Renal cortical epithelial cell (primary cell): ENCODE data around the gene ATOSB. TPM values are rescaled to one million over a fixed set of nuclear protein-coding genes. Genes with fewer than 3 reads are reported as not detected.

ENCODE experiments used
- DNase-seq: peaks from one replicate; pipeline ENCODE4 v3.0.0-alpha.2; 2011; ENCODE audit warnings: low read depth
- total RNA-seq: library from RNA; depleted of rRNA; stranded (reverse); fragments of >200 nt; gene quantifications from 2 replicates; pipeline ENCODE4 v1.2.3, GENCODE V29; 2014

ATOSB gene
- total RNA-seq, 1 donor from 2014 or later, result 36.9 TPM

DNA sequence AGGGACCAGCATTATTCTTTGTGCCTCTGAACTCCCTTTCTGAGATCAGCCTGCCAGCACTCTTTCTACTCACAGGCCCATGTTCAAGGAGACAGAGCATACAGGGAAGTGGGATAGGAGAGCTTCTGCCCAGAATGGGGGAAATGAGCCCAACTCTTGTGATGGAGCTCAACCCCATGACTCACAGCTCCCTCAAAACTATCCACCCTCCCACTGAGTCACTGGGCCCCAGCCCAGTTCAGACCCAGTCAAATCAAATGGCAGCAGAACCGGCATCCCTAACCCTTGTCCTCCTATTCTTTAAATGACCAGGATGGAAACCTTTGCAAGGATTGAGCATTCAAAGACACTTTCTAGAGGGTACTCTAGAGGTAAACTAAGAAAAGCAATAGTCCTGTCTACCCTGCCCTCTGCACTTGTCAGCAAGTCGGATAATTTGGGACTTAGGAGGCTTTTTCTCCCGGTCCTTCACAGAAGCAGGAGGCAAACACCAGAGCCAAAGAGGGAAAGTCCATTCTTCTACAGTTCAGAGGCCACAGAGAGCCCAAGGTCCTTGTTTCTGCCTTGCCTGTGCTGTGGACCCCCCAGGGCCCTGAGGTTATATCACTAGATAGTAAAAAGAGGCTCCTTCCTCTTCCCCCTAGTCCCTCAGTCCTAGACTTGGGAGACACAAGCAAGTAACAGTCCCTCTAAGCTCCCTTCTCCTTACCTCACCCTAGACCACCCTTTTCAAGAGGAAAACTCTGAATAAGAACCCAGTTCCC lies 3.2 kb downstream of the ATOSB start:
- DNase-seq, result peak; percentile 47

DNA sequence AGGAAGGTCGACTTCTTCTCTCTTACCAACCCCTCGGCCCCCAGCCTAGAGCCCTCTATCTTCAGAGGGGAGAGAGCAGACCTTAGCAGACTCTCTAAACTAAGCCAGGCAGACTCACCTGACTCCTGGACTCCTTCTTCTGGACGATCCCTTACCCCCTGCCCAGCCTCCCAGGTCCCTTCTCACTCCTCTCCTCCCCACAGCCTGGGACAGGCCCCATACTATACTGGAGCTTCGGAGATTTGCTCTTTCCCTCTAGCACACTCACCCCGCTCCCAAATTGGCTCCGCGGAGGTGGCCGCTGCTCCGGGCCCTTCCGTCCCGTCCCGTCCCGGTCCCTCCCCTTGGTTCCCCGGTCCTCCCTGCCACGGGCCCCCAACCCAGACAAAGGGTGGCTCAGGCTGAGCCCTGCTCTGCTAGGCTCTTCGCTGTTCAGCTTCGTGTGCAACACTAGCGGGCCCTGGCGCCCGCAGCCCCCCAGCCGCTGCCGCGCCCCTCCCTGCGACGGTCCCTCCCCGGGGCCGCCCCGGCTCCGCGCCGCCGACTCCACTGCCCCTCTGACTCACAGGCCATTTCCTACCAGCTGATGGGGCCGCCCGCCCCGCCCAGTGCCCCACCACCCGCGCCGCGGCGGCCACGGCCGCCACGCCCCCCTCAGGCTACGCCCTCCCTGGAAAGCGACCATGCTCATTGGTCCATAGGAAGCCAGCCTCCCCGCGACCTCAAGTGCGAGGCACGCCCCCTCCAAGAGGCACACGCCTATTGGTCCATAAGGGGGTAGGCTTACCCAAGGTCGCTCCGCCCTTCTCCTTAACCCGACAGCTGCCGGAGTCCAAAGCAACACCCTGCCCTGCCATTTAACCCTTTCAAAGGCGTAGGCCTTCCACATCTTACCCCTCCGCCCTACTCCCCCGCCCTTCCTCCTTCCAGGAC lies 4.4 kb downstream of the ATOSB start:
- DNase-seq, result peak; percentile 96

DNA sequence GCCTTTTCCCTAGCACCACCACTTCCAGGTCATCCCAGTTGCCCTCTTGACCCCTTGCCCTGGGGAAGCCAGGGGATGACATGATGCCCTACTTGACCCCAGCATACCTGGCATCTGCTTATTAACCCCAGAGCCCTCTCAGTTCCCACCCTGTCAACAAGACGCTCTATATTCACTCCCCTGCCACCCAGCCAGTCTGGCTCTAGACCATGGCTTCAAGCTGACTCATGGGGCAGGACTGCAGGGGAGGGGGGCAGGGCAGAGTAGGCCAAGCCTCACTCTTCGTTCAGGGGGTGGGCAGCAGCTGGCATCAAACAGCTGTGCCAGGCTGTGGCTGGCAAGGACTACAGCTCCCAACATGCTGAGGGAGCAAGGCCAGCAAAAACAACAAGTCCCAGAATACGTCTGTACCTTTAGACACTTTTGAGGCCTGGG lies 5.3 kb downstream of the ATOSB start:
- peak; percentile 86 for DNase-seq

DNA sequence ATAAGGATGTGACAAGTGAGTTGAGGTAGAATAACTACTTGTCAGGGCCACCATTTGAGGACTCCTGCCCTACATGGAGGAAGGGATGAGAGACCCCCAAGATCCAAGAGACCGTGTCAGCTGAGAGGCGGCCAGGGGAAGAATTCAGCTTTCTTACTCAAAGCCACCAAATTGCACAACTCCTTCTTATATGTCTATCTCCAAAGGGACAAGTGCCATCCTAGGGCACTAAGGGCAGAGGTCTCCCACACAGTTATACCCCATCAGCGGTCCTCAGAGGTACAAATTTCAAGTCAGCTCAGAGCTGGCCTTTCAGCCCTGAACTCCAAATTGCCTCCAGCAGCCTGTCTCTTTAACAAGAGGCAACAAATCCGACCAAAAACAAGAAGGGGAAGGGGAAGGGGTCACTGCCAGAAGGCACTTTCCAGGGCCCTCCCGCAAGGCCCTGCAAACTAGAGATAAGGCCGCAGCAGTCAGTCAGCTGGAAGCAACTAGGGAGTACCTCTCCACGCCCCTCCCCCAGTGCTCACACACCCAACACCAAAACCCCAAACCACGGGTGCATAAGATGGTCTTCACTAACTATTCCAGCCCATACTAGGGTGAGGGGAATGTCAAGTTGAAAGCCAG lies 6.6 kb downstream of the ATOSB start:
- DNase-seq, result no peak

DNA sequence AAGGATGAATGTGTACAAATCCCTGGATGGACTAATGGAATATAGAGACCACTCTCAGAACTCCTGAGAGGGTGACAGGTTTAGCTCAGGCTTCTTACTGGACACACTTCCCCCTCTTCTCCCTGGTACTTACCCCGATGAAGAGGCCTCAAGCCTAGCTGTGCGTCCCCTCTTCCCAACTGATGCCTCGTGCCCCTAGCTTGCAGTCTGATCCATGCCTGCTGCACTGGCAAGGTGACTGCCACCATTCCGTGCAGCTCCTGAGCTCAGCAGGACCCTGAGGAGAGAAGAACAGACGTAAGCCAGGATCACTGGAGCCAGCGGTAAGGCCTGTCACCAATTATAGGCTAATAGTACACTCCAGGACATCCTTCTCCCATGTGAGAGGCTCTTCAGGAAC lies 7.2 kb downstream of the ATOSB start:
- DNase-seq, result no peak

DNA sequence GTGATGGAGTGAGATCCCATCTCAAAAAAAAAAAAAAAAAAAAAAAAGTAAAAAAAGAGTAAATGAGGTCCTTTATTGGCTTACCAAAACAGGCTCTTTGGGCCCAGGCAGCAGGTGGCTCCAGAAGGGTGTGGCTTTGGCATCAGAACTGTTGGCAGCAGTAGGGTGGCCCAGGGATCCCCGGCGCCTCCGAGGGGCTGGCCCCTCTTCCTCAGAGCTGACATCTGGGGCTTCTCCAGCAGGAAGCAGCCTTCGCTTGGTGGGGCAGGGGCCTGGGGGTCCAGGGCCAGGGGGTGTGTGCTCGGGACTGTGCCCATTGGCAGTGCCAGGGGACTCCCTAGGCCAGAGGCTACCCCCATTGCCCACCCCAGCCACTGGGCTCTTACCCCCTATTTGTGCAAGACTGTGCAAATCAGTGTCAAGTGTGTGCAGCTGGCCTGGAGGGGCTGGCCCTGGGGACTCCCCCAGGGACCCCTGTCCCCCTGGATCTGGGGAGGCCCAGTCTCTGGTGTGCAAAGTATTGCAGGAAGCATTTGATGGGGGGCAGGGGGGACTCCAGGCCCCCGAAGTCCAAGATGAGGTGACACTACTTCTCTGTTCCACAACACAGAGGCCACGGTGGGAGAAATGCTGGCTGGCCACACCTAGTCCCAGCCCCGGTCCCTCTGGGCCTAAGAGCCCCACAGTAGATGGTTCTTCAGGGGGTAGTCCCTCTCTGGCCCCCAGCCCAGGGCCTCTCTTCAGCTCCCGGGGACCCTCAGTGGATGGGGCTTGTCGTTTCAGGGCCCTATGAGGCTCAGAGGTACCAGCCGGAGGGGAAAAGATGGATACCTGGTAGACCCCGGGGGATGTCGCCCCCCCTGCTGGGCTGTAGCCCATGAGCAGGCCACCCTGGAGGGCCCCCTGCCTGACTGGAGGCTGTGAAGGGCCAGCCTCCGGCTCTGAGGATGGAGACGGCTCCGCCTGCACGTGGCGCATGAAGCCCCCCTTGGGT lies 8.1 kb downstream of the ATOSB start:
- no peak for DNase-seq

DNA sequence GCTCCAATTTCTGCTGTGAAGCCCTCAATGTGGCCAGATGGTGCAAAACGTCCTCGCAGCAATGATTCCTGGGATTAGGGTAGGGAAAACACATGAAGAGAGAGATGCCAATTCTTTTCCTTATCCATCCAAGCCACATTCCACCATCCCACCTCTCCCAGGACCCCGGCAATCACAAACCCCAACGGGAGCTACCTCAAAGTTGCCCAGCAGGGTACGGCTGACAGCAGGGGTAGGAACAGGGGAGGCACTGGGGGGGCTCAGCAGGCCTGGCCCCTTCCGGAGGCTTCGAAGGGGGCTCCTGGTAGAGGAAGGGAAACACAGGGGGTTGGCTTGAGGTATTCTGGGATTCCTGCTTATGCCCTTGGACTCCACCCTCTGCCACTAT lies 9.3 kb downstream of the ATOSB start:
- no peak for DNase-seq

DNA sequence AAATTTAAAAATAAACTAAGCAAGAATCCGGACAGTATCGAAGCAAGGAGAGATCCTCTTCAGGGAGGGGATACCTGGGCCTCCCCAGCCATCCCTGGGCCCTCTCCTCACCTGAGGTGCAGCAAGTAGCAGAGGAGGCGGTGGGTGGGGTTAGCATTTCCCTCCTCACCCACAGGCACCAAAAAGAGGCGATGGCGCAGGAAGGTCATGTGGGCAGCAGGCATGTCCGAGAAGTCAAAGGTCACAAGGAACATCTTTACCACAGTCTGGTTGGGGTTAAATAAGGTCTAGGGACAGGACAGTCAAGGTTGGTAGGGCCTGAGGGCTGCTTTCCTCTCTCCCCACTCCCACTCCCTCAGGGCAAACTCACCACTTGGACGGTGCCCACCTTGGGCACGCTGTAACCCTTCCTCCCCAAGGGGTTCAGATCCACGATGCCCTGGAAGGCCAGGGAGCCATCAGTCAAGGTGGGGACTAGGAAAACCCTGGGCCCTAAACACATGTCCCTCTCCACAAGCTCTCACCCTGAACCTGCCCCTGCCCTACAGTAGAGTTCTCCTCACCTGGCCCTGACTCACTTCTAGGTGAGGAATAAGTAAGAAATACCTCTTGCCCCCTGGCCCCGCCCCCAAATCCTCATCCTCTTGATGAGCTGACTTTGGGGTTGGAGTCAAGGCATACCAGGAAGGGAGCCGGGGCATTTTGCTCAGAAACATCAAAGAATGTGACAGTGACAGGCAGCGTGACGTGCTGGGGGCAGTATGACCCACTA lies 9.9 kb downstream of the ATOSB start:
- DNase-seq, result no peak

DNA sequence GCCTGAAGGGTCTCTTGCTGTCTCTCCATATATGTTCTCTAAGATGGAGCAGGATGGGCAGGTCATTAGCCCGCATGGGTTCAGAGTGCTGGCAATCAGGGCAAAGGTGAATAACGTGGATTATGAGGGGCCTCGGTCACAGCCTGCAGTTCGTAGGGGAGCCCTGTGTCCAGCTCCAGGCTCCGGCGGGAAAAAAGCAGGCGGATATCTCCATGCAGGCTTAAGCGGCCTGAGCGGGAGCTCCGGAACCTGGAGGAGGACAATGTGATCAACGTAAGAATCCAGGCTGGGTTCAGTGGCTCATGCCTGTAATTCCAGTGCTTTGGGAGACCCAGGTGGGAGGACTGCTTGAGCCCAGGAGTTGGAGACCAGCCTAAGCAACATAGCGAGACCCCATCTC lies 10.5 kb downstream of the ATOSB start:
- DNase-seq, result no peak

DNA sequence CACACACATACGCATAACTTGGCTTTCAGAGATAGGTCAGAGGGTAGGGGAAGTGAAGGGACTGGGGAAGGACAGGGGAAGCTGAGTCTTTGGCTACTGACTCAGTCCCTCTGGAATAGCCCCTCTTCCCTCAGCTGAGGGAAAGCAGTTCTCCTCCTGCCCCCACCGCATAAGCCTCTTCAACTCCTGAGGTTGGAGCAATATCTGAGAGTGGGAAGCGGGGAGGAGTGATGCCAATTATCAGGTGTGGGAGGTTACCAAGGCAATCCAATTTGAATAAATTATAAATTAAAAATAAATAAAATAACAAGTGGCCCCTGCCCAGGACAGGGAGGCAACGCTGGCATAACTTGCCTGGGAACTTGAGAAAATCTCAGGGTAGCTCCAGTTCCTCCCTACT lies 11.1 kb downstream of the ATOSB start:
- DNase-seq, result no peak

DNA sequence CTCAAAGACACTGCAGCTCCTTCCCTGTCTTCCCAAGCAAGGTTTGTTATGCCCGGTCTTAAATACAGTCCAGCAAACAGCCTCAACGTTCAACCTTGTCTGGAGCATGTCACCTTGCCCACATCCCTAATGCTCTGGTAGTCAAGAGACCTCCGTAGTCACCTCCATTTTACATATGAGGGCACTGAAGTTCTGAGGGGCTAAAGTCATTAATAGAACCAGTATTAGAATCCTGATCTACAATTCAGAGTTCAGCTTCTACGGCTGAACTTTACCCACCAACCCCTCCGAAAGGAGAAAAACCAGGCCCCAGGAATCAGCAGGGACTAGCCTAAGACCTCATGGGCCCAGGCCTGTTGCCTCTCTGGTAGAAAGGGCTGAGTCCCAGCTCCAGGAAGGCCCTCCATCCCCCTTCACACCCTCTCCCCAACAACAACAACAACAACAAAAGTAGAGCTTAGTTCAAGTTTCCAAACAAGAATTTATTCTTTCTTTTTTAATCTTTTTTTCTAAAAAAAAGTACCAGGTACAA lies 11.9 kb downstream of the ATOSB start:
- DNase-seq, result no peak

DNA sequence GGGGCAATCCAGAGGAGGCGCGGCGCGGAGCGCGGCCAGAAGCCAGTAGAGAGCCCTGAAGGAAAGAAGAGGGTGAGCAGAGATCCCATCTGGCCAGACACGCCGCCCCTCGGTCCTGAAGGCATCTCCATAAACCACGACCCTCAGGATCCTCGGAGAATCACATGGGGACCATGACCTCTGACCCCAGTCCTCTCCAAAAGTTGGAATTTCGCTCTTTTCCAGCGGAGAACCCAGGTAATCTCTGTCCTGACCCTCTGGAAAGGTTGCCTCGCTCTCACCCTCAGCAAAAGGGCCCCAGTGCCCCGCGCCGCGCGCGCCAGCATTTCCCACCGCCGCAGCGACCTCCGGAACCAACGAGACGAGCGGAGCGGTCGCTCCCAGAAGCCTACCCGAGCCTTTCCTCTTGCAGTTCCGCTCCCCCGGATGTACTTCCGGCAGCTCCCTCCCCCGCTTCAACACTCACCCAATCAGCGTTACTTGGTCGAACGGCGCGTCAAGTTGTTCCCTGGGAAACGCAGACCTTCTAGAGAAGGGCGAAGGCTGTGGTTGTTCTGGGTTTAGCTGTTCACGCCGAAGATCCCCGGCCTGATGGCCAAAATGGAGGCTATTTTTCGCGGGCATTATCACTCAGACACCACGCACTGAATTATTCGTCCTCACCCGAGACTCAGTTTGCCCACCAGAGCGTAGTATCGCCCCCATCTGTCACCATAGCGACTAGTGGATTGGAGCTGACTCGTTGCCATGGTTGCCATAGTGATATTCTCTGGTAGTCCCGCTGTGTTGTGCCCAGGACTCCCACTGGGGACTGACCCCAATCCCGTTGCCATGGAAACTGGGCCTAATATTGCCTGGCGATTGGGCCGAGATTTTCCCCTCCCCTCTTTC lies 12.6 kb downstream of the ATOSB start, which contains the start of gene STOML2:
TSS of gene STOML2 (minus strand) at position 363 of the 891 bp plus-strand sequence. CDS start at position 326, 37 bp downstream.
- peak; percentile 94 for DNase-seq

DNA sequence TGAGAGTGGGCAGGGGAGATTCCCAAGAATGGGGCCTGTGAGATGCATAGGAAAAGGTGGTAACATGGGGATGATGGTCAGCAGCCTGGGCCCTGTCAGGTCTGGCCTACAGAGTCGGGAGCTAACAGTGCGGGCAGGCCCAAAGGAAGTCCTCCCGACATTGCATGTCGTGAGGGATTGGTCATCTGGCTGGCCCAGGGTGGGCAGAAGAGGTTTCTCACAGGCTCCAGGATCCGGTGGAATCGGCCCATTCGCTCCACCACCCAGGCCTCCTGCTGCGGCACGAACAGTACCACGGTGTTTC lies 13.2 kb downstream of the ATOSB start:
- DNase-seq, result no peak

DNA sequence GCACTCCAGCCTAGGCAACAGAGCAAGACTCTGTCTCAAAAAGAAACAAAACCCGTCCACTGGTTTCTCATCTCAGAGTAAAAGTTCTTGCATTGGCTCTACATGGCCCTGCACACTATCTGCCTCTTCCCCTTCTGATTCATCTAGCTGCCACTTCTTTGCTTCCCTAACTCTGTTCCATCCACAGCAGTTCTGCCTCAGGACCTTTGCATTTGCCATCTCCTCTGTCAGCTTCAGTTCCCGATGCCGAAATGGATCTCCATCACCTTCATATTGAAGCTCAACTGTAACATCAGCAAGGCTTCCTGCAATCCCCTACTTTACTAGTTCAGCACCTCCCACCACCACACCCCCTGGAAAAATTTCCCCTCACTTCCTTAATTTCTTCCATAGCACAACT lies 18.1 kb downstream of the ATOSB start:
- no peak for DNase-seq

DNA sequence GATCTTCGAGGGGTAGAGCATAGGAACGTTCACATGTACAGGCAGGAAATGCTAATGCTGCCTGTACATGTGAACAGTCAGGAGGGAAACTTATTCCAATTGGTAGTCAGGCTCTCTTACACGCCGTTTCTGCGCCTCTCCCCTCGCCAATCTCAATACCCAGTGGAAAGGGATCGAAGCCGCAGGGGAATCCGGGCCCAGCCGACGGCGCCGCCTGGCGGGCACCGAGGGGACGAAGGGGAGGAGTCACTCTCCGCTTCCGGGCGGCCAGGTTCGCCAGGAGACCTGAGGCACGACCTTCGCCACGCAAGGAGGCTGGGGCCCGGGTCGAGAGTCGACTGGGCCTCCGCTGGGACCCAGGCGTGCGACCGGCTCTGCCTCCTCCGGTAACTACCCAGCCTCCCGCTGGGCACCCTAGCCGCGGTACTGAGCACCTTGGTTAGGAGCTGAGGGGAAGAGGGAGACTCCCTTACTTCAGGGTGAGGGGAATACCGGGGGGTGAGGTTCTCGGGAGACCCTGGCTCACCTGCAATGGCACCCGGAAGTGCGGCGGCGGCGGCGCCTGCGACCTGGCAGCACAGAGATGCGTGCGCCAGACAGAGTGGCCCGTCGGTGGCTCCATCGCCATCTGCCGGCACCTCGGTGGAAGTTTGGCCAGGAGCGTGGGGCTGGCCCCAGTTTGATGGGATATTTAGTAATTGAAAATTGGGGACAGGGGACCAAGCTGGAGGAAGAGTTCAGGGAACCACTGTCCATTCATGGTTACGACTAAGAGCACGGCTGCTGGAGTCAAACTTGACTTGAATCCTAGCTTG lies 19.4 kb downstream of the ATOSB start, which contains the start of gene PIGO:
TSS of gene PIGO (minus strand) at position 557 of the 815 bp plus-strand sequence. CDS start 1,026 bp downstream, outside the sequence.
- peak; percentile 60 for DNase-seq

DNA sequence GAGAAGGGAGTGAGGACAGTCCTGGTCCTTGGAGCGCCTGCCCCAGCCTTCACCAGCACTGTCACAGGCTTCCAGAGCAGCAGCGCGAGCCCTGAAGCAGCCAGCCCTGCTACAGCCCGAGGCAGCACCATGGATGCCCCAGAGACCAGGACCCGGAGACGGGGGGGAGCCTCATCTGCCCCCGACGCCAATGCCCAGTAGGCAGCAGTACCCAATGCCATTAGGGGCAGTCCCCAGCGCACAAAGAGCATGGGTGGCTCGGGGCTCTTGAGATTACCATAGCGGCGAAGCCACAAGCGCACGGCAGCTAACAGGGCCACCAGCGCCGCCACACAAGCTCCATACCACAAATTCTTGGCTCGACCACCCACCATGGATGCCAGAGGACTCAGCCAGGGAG lies 24.1 kb downstream of the ATOSB start:
- DNase-seq, result no peak

DNA sequence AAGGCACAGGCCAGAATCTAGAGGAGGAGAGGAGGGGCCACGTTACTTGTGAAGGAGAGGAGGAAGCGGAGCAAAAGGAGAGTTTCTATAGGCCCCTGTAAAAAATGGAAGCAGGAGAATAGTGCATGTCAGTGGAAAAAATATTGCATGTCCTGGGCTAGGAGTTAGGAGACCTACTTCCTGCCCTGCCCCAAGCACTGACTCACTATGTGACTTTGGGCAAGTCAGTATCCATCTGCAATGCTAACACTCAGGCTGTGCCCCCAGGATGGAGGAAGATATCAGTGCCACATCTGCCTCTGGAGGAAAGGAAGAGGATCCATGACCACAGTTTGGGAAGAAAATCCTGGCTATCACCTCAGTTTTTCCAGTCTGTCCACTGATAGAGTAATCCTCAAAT lies 26.2 kb downstream of the ATOSB start:
- DNase-seq, result no peak

DNA sequence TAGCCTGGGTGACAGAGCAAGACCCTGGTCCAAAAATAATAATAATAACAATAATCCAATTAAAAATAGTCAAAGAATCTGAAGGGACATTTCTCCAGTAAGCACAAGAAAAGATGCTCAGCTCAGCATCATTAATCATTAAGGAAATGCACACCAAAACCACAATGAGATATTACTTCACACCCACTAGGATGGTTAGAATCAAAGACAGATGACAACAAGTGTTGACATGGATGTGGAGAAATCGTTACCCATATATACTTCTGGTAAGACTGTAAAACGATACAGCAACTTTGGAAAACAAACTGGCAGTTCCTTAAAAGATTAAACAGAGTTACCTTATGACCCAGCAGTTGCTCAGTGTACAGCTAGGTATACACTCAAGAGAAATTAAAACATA lies 30.6 kb downstream of the ATOSB start:
- no peak for DNase-seq
